Hematopoietic multipotent progenitor cell treated with erythropoietin and hydrocortisone succinate and interleukin-3 and kit ligand, for 4 days (in vitro differentiated cells): ENCODE results near the gene CACNA2D4.

ENCODE experiments used
- DNase-seq: peaks from one replicate; pipeline ENCODE4 v3.0.0-alpha.2; 2015

The CACNA2D4 gene

DNA sequence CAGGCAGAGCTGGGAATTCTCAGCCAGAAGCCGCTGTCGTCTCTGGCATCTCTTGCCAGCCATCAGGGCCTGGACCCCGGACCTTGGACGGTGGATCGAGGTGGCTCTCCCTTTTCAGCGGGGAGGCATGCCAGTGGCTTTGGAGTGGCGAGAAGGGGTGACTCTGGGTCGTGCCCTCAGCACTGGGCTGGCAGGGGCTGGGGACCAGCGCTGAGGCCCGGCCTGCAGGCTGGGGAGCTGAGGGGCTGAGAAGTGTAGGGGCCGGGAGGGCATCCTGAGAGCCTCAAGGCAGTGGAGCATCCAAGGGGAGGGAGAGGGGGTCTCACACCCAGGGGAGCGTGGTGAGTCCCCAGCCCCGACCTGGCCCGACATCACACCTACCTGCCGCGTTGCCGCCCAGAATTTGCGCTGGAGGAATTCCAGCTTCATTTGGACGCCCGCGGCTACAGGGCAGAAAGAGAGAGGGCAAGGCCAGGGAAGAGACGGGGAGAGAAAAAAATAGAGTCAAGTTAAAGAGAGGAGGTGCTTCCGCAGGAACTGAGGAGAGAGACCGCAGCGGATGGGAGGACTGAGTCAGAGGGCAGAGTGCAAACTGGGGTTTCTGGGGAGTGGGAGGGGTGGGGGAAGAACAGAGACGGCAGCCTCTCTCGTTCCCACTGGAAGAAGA, 107.0 kb downstream of the CACNA2D4 start:
- DNase-seq = no peak

DNA sequence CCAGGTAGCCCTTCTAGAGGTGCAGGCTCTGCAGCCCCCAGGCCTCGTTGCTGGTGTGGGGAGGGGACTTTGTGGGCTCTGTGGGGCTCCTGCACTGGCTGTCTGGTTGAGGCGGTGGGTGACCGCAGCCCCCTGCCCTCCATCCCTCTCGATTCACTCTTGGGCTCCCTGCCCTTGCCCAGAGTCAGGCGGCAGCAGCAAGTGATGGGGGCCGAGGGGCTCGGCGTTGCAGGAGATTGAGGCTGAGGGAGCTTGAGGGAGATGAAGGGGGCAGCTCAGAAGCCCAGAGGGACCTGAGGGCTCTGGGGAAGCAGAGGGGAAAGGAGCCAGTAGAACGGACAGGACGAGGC, 107.5 kb downstream of the CACNA2D4 start:
- DNase-seq = no peak

DNA sequence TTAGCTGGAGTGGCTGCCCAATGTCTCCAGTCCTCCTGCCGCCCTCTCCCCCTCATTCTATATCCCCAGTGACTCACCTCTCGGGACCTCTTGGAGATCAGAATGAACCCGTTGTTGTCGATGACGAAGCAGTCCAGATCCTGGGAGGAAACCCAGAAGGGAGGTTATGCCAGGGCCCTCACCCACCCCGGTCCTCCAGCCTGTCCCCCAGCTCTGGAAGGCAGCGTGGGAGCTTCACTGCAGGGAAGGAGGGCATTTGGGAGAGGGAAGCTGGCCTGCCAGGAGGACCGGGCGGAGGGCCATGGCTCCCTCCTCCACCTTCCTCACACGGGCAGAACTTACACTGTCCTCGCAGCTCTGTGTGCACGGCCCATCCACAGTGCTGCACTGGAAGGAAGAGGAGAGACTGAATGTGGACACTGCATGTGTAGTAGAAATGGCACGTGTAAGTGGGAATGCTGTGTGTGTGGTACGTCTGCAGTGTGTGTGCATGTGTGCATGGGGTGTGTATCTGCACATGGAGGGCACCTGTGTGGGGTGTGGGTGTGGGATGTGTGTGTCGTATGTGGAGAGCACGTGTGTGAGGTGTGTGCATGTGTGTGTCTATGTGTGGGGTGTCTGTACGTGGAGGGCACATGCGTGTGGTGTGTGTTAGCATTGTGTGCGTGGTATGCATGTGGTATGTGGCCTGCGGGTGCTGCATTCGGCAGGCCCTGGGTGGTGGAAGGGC, 108.1 kb downstream of the CACNA2D4 start:
- no peak for DNase-seq

DNA sequence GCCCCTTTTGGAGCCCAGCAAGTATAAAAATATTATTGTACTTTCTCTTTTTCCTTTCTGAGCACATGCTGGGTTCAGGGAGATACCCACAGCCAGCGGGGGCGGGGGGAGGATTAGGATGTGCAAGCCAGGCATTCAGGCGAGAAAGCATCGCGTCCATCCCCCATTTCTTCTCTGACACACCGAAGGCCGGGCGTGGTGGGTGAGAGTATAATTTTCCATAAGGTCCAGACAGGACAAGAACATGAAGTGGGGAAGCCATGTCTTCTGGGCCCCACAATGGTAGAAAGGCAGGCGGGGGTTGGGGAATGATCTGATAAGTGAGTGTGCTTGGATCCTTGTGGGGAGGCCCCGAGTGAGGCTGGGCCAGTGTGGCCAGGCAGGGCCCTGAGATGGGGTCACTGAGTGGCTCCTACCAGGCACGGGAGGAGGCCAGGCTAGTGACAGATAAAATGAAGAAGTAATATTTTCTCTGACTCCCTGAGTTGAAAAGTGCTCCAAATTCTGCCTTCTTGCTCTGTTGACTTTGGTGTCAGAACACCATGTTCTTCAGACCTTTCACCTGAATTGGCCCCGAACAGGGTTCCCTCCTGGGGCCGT, 108.8 kb downstream of the CACNA2D4 start:
- peak; percentile 43 for DNase-seq

DNA sequence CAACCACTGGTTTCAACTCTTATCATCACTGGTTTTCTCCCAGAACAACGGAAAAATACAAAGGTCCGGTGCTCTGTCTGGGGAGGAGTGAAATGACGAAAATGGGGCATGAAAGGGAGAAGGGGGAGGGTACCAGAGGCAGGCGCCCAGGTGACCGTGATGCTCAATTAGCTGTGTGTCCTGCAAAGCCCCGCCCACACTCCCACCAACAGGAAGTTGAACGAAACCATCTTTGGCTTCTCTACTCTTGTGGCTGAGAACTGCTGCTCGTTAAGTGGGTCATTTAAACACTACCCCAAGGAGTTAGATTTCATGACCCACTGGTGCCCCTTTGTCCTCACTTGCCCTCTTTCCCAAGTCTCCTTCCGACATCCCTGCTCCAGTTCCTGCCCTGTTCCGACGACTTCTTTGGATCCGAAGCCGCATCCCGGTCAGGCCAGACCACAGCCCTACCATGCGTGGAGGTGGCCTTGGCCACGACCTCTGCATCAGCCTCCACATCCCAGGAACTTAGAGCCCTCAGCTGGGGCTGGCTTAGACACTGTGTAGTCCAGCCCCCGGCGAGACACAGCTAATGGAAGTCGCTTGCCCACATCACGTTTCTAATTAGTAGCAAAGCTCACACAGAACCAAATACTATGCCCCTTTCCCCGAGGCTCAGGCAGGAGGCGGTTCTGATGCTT, 109.5 kb downstream of the CACNA2D4 start:
- no peak for DNase-seq

DNA sequence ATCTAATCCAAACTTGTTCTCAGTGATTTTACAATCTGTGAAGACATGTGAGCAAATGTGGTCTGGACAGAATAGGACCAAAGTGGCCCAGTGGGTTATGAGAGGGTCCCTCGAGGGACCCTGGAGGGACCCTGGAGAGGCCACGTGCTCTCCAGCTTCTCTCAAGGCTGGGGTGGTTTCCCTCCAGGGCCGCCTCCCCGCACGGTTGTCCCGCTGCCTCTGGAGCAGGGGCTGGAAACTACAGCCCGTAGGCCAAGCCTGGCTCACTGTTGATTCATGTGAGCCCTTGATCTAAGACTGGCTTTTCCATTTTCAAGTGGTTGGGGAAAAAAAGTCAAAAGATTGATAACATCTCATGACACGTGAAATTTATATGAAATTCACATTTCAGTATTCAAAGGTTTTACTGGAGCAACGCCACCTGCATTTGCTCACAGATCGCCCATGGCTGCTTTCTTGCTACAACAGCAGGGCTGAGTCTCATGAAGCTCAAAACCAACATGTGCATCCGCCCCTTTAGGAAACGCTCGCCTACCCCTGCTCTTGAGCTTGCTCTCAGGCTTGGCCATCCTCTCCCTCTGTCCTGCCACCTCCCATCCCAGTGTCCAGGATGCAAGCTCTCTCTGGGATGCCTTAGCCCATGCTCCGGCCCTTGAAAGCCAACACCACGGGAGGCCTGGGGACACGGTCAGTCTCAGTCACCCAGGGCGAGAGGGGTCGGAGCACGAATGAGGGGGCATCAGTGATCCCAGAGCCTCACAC, 110.2 kb downstream of the CACNA2D4 start:
- DNase-seq = no peak

DNA sequence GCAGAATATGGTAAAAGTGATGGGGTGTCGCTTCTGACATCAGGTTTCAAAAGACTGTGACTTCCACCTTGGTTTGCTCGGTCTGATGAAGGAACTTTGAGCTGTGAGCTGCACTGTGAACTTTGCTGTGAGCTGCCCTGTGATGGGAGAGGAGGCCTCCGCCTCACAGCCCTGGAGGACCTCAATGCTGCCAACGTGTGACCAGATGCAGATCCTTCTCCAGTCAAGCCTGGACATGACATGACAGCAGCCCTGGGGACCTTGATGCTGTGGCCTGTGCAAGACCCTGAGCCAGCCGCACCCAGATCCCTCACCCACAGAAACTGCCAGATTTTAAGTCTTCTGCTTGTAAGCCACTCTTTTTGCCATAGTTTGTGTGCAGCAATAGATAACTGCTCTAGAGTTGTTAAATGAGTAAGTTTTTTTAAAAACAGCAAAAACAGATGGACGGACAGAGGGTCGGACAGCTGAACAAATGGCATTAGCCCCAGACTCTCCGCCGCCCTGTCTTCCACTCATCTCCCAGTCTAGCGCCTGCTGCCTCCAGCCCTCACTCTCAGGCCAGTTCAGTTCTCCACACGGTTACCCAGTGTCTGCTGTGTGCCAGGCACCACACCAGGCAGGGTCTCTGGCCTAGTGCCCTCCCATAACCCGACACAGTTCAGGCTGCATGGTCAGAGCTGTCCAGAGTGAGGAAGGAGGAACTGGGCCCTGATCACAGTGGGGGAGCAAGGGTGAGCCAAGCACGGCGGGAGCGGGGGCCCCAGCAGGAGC, 111.2 kb downstream of the CACNA2D4 start:
- DNase-seq = no peak

DNA sequence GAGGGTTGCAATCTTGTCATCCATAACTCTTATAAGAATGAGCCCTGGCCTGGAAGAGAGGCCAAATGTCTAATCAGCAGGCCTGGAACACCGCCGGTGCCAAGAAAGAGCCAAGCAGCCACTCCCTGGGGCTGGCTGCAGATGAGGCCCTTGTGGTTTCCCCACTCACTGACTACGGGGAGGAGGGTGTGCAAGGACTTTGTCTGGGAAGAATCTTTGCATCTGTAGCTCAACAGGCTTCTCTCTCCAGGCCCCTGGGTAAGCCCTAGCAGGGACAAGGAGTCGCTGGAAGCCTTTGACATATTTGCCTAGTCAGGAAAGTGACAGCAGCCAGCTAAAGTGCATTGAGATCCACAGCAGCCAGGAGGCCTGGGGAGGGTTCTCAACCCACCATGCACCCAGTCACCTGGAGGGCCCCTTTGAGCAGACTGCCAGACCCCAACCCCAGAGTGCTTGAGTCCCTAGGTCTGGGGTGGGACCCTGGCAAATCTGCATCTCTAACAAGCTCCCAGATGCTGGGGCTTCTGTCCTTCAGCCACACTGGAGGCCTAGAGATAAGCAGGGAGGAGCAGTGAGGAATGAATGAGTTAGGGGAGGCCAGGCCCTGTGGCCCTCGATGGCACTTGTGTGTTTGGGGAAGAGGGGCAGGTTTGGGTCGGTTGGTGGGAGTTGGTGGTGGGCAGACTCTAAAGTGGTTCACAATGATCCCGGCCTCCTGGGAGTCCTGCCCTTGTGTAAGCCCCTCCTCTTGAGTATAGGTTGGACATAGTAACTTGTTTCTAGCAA, 112.0 kb downstream of the CACNA2D4 start:
- peak; percentile 86 for DNase-seq

DNA sequence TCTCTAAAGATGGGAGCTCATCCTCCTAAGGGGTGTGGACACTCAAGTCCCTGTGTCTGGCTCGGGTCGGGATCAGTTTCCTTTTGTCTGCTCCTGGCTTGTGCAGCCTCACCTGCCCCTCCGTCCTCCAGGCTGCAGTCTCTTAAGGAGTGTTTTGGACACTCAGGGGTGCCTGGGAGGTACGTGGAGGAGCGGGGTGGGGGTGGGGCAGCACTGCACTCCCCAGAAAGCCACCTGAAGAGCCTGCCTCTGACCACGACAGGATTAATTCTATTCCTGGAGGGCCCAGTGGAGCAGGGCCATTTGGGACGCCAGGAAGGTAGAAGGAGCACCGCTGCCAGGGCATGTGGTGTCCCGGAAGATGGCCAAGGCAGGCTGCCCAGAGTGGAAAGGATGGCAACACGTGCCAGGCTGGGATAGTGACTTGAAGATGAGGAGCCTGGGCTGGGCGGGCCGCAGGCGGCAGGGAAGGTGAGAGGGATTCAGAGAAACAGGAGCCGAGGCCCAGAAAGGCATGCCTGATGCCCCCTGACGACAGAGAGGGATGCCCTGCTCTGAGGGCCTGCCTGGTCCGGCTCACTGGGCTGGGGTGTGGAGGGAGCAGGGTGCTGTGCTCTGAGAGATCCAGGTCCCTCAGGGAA, 112.9 kb downstream of the CACNA2D4 start:
- DNase-seq = no peak

DNA sequence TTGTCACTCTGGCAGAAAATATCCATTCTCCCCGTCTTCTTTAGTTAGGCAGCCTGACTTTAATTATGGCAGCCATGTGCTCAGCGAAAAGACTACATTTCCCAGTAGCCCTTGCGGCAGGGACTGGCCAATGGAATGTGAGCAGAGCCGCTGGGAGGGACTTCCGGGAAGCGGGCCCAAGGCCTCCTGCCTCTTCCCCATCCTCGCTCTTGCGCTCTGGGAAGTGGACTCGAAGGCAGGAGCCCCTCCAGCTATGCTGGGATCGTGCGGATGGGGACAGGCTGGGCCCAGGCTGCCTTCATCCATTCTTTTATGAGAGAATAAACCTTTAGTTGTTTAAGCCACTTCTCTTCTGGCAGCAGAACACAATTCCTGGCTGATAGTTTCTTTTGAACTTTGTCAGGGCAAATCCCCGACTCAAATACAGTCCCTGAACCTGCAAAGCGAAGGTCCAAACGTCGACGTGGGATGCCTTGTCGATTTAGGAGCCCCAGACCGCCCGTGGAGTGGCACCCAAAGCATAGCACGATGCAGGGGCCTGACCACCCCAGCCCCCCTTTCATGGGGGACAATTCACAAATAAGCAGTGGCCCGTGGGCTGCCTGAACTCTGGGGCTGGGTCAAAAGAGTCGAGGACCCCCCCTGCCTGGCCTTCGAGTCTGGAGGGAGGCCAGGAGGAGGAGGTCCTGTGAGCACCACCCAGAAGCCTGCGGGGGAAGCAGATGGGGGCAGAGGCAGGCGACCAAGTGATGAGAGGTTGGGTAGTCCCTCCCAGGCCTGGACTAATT, 113.7 kb downstream of the CACNA2D4 start:
- peak; percentile 96 for DNase-seq

DNA sequence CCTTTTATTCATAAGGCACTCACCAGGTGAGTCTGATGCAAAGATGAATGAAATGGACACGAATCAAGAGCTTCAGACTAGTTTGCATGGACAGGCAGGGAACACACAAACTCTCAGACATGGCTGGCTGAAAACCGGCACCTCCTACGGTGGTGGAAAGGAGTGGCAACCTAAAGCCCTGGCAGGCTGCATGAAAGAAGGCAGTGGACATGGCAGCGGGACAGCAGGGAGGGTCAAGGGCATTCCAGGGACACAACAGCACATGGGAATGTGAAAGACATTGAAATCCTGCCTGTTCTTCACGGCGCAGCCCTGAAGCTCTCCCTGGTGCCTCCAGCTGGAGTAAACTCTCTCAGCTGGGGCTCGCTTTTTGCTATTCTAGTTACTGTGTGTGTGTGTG, 114.7 kb downstream of the CACNA2D4 start:
- DNase-seq = no peak

DNA sequence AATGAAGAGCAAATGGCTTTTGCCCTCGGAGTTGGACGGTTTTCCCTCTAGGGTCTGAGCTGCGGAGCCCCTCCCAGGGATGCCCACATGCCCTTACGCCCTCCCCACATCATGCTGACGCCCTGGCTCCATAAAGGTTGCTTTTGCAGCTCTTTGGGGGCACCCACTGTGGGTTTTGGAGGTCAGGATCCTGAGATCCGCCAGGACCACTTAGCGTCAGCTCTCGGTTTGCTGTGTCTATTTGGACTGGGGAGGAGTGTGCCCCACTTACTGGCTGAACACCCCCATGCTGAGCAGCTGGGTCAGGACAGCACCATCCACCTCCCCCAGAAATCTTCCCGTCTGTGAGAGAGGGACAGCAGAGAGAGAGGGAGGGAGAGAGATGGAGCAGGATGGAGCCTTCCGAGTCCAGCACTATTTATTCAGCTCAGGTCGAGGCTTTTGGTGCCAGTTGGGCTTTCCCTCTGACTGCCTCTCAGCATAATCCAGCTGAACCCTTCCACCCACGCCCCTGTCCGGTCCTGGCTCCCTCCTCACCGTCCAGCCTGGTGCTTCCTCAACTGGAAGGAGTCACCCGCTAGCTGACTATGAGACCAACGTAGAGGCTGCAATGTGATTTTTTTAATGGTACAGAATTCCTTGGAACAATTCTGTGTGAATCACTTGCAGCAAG, 117.0 kb downstream of the CACNA2D4 start:
- no peak for DNase-seq

DNA sequence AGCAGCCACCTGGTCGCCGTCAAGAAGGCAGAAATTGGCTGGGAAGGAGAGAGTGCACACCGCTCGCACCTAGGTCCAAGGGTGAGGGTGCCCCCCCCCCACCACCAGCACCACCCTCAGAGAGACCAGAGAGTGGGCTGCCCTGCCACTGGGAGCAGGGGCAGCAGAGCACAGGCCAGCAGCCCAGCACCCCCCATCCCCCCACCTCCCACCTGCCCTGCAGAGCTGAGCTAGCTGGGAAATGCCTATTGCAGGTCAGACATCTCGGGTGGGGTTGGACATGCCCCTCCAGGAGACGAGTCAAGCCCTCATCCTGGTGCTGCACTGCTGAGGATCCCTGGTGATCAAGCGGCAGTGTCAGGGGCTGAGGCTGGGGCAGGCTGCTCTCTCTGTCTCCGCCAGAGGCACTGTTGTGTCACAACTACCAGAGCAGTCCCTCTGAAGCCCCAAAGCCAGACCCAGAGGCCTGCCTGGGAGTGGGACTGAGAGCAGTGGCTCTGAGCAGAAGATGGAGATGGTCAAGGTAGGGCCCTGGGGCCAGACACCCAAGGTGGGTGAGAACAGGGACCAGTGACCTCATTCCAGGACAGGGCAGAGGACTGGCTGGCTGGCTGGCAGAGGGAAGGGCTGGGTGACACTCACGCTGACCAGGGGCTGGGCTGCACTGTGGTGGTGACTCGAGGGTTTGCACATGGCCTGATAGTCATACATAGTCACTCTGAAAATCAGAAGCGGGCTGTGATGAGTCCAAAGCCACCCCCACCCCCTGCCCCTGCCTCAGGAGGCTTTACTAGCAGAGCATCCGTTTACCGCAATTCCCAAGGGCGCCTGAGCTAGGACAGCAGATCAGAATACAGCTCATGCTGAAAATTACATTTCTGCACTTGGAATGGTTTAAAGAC, 117.8 kb downstream of the CACNA2D4 start:
- peak; percentile 33 for DNase-seq

DNA sequence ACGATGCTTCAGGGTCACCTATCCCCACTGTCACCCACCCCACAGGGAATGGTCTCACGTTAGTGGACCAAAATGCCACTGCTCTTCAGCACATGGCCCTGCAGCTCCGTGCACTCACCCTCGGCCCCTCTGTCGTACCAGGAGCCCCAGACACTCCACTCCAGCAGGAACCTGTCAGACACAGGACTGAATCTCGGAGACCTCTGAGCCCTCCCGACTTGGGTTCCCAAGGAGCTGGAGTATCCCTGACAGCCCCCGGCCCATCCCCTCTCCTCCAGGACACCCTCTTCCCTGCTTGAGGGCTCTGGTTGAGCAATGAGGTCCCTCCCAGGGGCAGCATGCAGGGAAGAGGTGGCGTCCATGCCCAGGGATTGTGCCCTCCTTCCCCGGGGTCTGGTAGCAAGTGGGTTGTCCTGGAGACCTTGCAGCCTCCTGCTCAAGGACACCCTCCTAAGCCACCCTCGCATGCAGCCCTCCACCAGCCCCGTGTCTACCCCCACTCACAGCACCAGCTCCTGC, 118.5 kb downstream of the CACNA2D4 start:
- DNase-seq = no peak

DNA sequence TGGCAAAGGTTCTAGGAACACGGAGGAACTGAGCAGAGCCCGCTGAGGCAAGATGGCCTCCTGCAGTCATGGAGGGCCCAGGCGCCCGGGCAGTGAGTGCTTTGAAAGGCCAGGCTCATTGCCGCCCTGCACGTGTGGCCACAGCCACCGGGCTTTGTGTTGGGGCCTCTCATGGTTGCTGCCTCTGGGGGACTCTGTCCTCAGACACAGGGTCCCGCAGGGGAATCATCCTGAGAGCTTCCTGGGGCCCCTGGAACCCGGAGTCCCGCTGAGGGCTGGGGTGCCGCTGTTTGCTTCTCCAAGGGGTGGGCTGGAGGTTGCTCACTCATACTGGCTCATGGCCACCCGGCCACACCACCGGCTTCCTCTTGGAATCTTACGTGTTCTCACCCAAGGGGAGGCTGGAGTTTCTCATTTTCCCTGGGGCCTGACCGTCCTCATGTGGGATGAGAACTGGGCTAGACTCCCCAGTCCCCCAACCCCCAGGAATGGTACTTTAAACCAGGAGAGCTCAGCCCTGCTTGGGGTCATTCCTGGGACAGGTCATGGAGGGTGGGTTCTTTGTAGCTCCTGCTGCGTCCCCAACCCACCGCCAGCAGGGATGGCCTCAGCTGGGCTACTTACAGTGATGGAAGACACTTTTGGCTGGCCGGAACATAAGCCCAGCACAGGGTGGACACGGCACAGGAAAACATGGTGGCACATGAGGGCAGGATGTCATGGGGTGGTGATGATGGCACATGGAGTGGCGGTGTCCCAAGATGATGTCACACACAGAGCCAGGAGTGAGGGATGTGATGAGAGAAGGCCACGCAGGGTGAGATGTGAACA, 119.2 kb downstream of the CACNA2D4 start:
- DNase-seq = no peak

DNA sequence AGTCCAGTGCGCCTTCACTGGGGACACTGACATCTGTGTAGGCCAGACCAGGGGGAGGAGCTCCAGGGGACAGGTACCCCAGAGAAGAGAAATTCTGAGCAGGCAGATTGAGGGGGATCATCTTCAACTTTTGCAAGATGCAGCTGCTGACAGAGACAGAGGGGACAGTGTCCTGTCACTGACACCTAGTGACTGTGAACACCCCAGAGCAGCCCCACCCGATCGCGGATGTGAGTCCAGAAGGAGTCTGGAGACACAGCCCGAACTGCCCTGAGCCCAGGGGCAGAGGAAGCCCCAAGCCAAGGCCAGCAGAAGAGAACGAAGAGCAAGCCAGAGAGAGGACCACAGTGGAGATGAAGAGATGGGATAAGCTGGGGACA, 119.8 kb downstream of the CACNA2D4 start:
- DNase-seq = no peak

DNA sequence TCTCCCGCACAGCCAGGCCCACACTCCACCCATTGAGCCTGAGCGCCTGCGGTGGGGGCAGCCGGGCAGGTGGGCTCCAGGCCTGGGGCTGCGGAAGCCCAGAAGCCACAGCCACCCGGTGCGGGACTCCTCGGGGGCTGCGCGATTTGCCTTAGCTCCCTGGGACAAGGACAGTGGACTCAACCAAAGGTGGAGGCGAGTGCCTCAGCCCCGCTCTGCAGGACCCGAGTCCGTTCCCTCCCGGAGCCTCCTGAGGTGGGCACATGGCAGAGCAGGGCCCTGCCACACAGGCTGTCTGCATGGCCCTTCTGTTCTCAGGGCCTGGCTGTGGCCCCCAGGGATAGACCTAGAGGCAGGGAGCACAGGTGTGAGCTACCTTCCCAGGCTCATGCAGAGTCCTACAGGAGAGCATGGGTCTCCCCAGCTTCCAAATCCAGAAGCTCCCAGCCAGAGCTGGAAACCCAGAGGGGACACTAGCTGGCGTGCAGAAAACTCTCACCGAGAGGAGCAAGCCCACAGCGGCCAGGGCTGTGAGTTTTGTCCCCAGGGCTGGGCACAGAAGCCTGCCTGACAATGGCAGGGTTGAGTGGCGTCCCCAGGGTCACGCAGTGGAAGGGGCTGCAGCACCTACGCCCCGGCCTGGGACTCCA, 120.3 kb downstream of the CACNA2D4 start:
- no peak for DNase-seq
